ENCODE results near the gene TBC1D22A. TPM values are rescaled to one million over a fixed set of nuclear protein-coding genes. Genes with fewer than 3 reads are reported as not detected.

TBC1D22A gene
- total RNA-seq, 2 donors from 2014 or later: 21.0 to 27.9 TPM

DNA sequence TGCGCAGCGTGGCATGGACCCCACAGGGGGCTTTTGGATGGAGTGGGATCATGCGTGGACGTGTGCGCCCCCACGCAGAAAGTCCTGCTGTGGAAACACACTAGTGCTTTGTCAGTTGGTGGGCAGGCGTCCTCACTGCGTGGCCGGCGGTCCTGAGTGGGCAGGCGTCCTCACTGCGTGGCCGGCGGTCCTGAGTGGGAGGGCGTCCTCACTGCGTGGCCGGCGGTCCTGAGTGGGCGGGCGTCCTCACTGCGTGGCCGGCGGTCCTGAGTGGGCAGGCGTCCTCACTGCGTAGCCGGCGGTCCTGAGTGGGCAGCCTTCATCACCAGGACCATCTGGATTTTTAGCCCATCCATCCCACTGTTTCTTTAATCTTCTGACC is 205.9 kb downstream of the TBC1D22A start:
- Histone ChIP-seq H3K4me3 (ENCODE audit: low read length) (no peak overlapping the region), H3K36me3 (ENCODE audit: control insufficient read depth, insufficient read depth, low read length) (no peaks in the 10 kb centered on the region), H3K27ac (ENCODE audit: low read depth, low read length) (no peak overlapping the region), H3K9ac (ENCODE audit: extremely low read depth, low read length, poor library complexity, severe bottlenecking) (no peak overlapping the region), H3K27me3 (ENCODE audit: control insufficient read depth, insufficient read depth, low read length, poor library complexity, severe bottlenecking) (no peaks in the 10 kb centered on the region), H3K4me1 (ENCODE audit: control insufficient read depth, insufficient read depth, low read length) (peaks cover 18% of the 10 kb centered on the region), H3K9me3 (ENCODE audit: control insufficient read depth, low read length) (no peaks in the 10 kb centered on the region)
- no peaks in the 10 kb centered on the region for H3K9me3 Mint-ChIP-seq
- H3K27ac Mint-ChIP-seq: no peak overlapping the region
- WGBS, 2 experiments (ENCODE audit: insufficient coverage in 1 of 2, insufficient read length in 1 of 2): 93 to 98% methylated on average over 23 to 27 of the region's 27 CpGs
- TF ChIP-seq, protein P1, sequence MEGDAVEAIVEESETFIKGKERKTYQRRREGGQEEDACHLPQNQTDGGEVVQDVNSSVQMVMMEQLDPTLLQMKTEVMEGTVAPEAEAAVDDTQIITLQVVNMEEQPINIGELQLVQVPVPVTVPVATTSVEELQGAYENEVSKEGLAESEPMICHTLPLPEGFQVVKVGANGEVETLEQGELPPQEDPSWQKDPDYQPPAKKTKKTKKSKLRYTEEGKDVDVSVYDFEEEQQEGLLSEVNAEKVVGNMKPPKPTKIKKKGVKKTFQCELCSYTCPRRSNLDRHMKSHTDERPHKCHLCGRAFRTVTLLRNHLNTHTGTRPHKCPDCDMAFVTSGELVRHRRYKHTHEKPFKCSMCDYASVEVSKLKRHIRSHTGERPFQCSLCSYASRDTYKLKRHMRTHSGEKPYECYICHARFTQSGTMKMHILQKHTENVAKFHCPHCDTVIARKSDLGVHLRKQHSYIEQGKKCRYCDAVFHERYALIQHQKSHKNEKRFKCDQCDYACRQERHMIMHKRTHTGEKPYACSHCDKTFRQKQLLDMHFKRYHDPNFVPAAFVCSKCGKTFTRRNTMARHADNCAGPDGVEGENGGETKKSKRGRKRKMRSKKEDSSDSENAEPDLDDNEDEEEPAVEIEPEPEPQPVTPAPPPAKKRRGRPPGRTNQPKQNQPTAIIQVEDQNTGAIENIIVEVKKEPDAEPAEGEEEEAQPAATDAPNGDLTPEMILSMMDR (conservative IDR thresholded peaks at IDR 0.05): no peak
- H3K27me3 Mint-ChIP-seq (ENCODE audit: insufficient read depth): no peaks in the 10 kb centered on the region
- H3K4me1 Mint-ChIP-seq: peaks cover 20% of the 10 kb centered on the region
- no peak overlapping the region for H3K4me3 Mint-ChIP-seq
- H3K36me3 Mint-ChIP-seq (ENCODE audit: low read depth): no peaks in the 10 kb centered on the region
- no peak for DNase-seq

DNA sequence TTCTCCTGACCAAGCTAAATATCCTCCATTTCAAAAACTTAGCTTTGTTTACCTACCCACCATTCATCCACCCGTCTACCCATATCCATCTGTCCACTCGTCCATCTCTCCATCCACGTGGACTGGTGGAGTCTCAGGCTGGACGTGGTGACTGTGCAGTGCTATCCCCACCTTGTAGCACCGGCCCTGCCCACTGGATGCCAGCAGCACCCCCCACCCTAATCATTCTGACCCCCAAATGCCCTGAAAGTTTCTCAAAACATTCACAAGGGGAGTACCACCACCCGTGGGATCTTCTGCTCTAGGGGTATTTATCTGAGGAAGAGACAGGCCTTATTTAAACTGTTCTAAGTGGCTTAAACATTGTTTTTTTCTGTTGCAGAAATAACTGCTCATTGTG is 206.4 kb downstream of the TBC1D22A start:
- Mint-ChIP-seq H3K4me1 (peaks cover 20% of the 10 kb centered on the region), H3K9me3 (no peaks in the 10 kb centered on the region), H3K27ac (no peak overlapping the region), H3K36me3 (ENCODE audit: low read depth) (no peaks in the 10 kb centered on the region), H3K4me3 (no peak overlapping the region), H3K27me3 (ENCODE audit: insufficient read depth) (no peaks in the 10 kb centered on the region)
- no peaks in the 10 kb centered on the region for H3K9me3 ChIP-seq (ENCODE audit: control insufficient read depth, low read length)
- no peak for DNase-seq
- no peak overlapping the region for H3K4me3 ChIP-seq (ENCODE audit: low read length)
- H3K27me3 ChIP-seq (ENCODE audit: control insufficient read depth, insufficient read depth, low read length, poor library complexity, severe bottlenecking): no peaks in the 10 kb centered on the region
- no peaks in the 10 kb centered on the region for H3K36me3 ChIP-seq (ENCODE audit: control insufficient read depth, insufficient read depth, low read length)
- TF ChIP-seq, protein P1 (conservative IDR thresholded peaks at IDR 0.05): no peak
- WGBS, 2 experiments (ENCODE audit: insufficient coverage in 1 of 2, insufficient read length in 1 of 2): 94 to 100% methylated on average over 1 to 6 of the region's 6 CpGs
- H3K4me1 ChIP-seq (ENCODE audit: control insufficient read depth, insufficient read depth, low read length): peaks cover 18% of the 10 kb centered on the region
- no peak overlapping the region for H3K9ac ChIP-seq (ENCODE audit: extremely low read depth, low read length, poor library complexity, severe bottlenecking)
- no peak overlapping the region for H3K27ac ChIP-seq (ENCODE audit: low read depth, low read length)

DNA sequence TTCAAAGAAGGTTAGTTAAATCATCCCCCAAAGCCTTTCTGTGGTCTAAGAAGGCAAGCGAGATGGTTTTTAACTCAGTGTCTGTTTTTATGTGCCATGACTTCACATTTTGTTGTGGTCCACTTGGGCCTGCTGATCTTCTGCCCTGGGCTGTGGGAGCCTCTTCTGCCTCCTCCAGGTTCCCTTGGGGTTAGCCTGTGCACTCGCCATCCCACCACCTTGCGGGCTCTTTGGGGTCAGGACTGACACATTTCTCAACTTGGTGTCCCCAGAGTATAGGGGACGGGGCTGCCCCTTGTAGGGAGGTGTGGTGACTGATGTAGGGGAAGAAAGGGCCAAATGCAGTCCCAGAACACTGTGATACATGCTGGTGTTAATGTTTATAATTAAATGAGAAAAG is 207.0 kb downstream of the TBC1D22A start:
- Histone ChIP-seq H3K9me3 (ENCODE audit: control insufficient read depth, low read length) (no peaks in the 10 kb centered on the region), H3K4me3 (ENCODE audit: low read length) (no peak overlapping the region), H3K27ac (ENCODE audit: low read depth, low read length) (no peak overlapping the region), H3K4me1 (ENCODE audit: control insufficient read depth, insufficient read depth, low read length) (peaks cover 18% of the 10 kb centered on the region), H3K27me3 (ENCODE audit: control insufficient read depth, insufficient read depth, low read length, poor library complexity, severe bottlenecking) (no peaks in the 10 kb centered on the region), H3K36me3 (ENCODE audit: control insufficient read depth, insufficient read depth, low read length) (peaks cover 6% of the 10 kb centered on the region), H3K9ac (ENCODE audit: extremely low read depth, low read length, poor library complexity, severe bottlenecking) (no peak overlapping the region)
- TF ChIP-seq, protein P1 (conservative IDR thresholded peaks at IDR 0.05): no peak
- no peaks in the 10 kb centered on the region for H3K27me3 Mint-ChIP-seq (ENCODE audit: insufficient read depth)
- DNase-seq: no peak
- H3K4me3 Mint-ChIP-seq: no peak overlapping the region
- H3K27ac Mint-ChIP-seq: no peak overlapping the region
- H3K9me3 Mint-ChIP-seq: no peaks in the 10 kb centered on the region
- 94 to 96% methylated on average over 4 of the region's 4 CpGs for WGBS, 2 experiments (ENCODE audit: insufficient coverage in 1 of 2, insufficient read length in 1 of 2)
- H3K36me3 Mint-ChIP-seq (ENCODE audit: low read depth): no peaks in the 10 kb centered on the region
- peaks cover 20% of the 10 kb centered on the region for H3K4me1 Mint-ChIP-seq

Data from endodermal cell (in vitro differentiated cells).